Neutrophil (primary cell): ENCODE data around the gene NEURL2.

Source experiments
- H3K27ac ChIP-seq: fragments of 200-600 bp; sonication (generic); 2 replicates; pipeline ENCODE4 v1.5.1; 2016; ENCODE audit warnings: mild to moderate bottlenecking, moderate library complexity
- H3K27me3 ChIP-seq: fragments of 200-600 bp; sonication (generic); 2 replicates; pipeline ENCODE4 v1.6.0; 2016; ENCODE audit warnings: mild to moderate bottlenecking
- H3K36me3 ChIP-seq: fragments of 200-600 bp; sonication (generic); 2 replicates; pipeline ENCODE4 v1.5.1; 2017
- H3K4me1 ChIP-seq, 2 experiments: fragments of 200-600 bp in 1 of 2; sonication (generic) in 1 of 2; 1 replicate in 1 of 2; 2 replicates in 1 of 2; pipeline versions ENCODE4 v1.5.1 to v1.6.1; 2013 to 2016; ENCODE audit warnings: low read depth in 1 of 2, low read length in 1 of 2, mild to moderate bottlenecking in 1 of 2, moderate library complexity in 1 of 2; ENCODE audit not compliant: control insufficient read depth in 1 of 2, insufficient read depth in 1 of 2
- H3K4me3 ChIP-seq, 2 experiments: fragments of 200-600 bp in 1 of 2; sonication (generic) in 1 of 2; 1 replicate in 1 of 2; 2 replicates in 1 of 2; pipeline ENCODE4 v1.5.1; 2013 to 2016; ENCODE audit warnings: low read depth in 1 of 2, low read length in 1 of 2, mild to moderate bottlenecking in 1 of 2, moderate library complexity in 1 of 2
- H3K9me3 ChIP-seq: fragments of 200-600 bp; sonication (generic); 2 replicates; pipeline ENCODE4 v1.5.1; 2016
- TF ChIP-seq, protein P1 (sequence below): fragments of 200-600 bp; sonication (generic); IDR thresholded peaks from 2 replicates; pipeline ENCODE4 v1.5.1; 2016; ENCODE audit warnings: antibody characterized with exemption

Gene NEURL2

DNA sequence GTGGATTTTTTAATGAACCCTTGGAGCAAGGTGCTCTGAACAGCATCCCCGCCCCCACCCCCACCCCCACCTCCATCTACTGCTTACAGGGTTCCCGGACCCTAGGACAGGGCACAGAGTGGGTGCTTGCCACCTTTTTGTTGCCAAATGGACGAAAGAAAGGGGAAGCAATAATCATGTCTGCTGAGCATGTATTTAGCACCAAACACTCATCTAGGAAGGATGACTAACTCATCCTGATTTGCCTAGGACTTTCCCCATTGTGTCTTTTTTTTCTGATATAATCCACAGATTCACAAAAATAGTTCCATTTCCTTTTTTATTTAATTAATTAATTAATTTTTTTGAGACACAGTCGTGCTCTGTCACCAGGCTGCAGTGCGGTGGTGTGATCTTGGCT is 22.1 kb upstream of the NEURL2 start:
- peaks cover 36 to 44% of the 10 kb centered on the region in 2 experiments for H3K4me1 ChIP-seq
- no peak overlapping the region for H3K4me3 ChIP-seq
- no peaks in the 10 kb centered on the region for H3K9me3 ChIP-seq
- peaks cover 21% of the 10 kb centered on the region for H3K27me3 ChIP-seq
- H3K27ac ChIP-seq = no peak overlapping the region
- TF ChIP-seq, protein P1, sequence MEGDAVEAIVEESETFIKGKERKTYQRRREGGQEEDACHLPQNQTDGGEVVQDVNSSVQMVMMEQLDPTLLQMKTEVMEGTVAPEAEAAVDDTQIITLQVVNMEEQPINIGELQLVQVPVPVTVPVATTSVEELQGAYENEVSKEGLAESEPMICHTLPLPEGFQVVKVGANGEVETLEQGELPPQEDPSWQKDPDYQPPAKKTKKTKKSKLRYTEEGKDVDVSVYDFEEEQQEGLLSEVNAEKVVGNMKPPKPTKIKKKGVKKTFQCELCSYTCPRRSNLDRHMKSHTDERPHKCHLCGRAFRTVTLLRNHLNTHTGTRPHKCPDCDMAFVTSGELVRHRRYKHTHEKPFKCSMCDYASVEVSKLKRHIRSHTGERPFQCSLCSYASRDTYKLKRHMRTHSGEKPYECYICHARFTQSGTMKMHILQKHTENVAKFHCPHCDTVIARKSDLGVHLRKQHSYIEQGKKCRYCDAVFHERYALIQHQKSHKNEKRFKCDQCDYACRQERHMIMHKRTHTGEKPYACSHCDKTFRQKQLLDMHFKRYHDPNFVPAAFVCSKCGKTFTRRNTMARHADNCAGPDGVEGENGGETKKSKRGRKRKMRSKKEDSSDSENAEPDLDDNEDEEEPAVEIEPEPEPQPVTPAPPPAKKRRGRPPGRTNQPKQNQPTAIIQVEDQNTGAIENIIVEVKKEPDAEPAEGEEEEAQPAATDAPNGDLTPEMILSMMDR = no peak
- H3K36me3 ChIP-seq = no peaks in the 10 kb centered on the region

DNA sequence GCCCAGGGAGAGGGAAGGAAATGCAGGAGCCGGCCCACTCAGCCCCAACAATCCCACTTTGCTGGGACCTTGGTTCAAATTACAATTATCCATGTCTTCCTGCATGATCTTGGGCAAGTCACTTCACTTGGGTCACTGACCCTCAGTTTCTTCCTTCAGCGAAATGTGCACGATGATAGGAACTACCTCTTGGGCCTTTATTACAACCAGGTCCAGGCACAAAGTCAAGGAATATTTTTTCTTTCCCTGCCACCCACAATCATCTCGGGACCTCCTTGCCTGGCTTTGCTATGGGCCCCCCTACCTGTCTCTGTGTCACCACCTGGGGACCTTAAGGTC is 21.3 kb upstream of the NEURL2 start:
- Histone ChIP-seq H3K27ac (no peak overlapping the region), H3K4me1 (peaks cover 36 to 44% of the 10 kb centered on the region in 2 experiments)

DNA sequence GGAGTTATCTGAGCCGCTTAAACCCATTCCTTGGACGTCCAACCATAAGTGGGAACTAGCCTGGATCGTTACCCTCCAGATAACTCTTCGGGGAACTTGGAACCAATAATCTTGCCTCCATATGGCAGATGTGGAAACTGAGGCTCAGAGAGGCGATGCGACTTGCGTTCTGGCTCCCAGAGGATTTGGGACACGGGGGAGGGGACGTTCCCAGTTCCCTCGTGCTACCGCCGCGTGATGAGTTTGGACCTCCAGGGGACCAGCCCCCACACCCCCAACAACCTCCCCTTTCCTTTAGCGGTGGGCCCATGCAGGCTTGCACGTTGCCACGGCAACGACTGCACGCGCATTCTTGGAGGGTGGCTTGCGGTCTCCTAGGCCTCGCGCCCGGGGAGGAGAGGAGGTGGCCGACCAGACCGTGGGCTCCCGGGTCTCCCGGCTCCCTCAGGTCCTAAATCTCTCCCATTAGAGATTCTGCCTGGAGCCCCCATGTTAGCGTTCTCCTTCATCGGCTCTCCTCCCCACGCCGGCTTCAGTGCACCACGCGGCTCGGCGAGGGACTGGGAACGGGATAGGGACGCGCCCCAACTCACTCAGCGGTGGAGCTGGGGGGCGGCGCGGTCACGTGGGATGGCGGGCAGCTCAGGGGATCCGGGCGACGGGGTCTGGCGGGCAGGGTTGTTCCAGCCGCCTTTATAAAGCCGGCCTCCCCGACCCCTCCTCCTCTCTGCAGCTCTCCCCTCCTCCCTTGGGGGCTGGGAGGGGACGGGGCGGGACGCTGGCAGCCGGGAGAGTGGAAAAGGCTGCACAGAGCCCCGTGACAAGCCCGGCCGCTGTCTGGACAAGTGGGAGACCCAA is 20.7 kb upstream of the NEURL2 start, which contains the start of gene PLTP:
Gene PLTP, minus strand, starts transcription at position 670 of the 858 bp plus-strand sequence. CDS start 703 bp downstream, outside the sequence.
- Histone ChIP-seq H3K4me3 (peak within 1 kb of the TSS; percentile 65 to 67), H3K36me3 (no peaks in the 10 kb centered on the region), H3K4me1 (peaks cover 36 to 44% of the 10 kb centered on the region in 2 experiments), H3K27me3 (peaks cover 21% of the 10 kb centered on the region), H3K27ac (peak within 1 kb of the TSS; percentile 57), H3K9me3 (no peaks in the 10 kb centered on the region)
- TF ChIP-seq, protein P1 = no peak

More for the DNA sequence above, 21.3 kb upstream of the NEURL2 start:
- no peaks in the 10 kb centered on the region for H3K9me3 ChIP-seq
- no peaks in the 10 kb centered on the region for H3K36me3 ChIP-seq
- TF ChIP-seq, protein P1 = no peak
- peaks cover 21% of the 10 kb centered on the region for H3K27me3 ChIP-seq
- H3K4me3 ChIP-seq = peak overlapping the region in 1 of 2 experiments; percentile 67

DNA sequence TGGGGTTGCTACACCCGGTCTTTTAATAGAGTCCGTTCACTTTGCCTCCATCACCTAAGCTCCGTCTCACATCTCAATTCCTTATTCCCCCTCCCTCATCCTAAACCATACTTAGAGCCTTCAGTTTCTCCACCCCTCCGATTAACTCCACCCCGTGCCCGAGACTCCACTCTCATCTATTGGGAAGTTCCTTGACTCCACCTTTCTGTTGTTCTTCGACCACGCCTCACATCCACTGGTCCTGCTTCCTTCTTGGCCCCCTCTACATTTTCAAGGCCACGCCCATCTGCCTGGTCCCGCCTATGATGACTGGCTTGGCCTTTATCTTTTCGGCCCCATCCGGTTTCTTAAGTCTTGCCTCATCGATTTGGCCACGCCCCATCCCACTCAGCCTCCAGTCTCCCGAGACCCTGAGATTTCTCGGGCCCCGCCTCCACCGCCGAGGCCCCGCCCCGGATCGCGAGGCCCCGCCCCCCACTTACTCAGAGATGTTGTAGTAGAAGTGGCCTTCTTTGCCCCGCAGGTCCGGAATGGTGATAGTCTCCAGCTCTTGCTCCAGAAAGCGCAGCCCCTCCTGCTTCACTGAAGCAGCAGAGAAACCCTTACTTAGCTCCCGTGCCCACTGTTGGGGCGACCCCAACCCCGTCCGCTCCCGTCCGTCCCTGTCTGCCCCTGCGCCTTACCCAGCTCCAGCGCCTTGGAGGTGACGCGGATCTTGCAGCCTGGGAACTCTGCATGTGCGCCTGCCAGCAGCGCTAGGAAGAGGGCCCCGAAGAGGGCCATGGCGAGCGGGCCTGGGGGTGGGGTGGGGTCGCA is 19.9 kb upstream of the NEURL2 start:
- Histone ChIP-seq H3K4me3 (peak overlapping the region; percentile 65 to 67), H3K4me1 (peaks cover 36 to 44% of the 10 kb centered on the region in 2 experiments), H3K27me3 (peaks cover 21% of the 10 kb centered on the region), H3K9me3 (no peaks in the 10 kb centered on the region), H3K27ac (peak overlapping the region; percentile 57), H3K36me3 (no peaks in the 10 kb centered on the region)
- TF ChIP-seq, protein P1 = no peak

DNA sequence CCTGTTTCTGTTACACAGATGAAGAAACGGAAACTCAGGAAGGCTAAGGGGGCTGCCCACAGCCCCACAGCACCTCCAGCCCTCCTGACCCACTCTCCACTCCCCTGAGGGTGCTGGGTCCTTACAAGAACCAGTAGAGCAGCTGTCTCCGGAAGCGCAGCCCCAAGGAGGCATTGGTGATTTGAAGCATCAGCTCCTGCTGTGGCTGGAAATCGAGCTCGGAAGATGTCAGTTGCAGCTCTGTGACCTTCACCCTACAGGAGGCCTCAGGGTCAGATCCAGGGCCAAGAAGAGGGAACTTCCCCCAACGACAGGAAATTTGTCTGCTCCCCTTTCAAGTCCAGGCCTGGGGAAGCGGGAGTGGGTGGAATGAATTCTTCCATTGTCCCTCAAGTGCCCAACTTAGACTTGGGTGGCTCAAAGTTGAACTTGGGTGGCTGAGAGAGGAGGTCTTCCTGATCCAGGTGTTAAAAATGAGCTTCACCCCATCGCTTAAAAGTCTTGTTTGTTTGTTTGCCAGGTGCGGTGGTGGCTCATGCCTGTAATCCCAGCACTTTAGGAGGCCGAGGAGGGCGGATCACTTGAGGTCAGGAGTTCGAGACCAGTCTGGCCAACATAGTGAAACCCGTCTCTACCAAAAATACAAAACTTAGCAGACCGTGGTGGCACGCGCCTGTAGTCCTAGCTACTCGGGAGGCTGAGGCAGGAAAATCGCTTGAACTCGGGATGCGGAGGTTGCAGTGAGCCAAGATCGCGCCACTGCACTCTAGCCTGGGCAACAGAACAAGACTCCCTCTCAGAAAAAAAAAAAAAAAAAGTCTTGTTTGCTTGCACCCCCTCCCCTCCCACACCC is 19.0 kb upstream of the NEURL2 start:
- Histone ChIP-seq H3K27ac (peak overlapping the region; percentile 57), H3K9me3 (no peaks in the 10 kb centered on the region), H3K27me3 (peaks cover 21% of the 10 kb centered on the region), H3K36me3 (peaks cover under 1% of the 10 kb centered on the region), H3K4me1 (peaks cover 38 to 40% of the 10 kb centered on the region in 2 experiments), H3K4me3 (peak overlapping the region; percentile 65 to 67)
- TF ChIP-seq, protein P1 = no peak
